Measurements from ENCODE around the gene PXMP2.

- TF ChIP-seq POLR2A (IDR thresholded peaks at IDR 0.05): no peak
- TF ChIP-seq, protein P1, sequence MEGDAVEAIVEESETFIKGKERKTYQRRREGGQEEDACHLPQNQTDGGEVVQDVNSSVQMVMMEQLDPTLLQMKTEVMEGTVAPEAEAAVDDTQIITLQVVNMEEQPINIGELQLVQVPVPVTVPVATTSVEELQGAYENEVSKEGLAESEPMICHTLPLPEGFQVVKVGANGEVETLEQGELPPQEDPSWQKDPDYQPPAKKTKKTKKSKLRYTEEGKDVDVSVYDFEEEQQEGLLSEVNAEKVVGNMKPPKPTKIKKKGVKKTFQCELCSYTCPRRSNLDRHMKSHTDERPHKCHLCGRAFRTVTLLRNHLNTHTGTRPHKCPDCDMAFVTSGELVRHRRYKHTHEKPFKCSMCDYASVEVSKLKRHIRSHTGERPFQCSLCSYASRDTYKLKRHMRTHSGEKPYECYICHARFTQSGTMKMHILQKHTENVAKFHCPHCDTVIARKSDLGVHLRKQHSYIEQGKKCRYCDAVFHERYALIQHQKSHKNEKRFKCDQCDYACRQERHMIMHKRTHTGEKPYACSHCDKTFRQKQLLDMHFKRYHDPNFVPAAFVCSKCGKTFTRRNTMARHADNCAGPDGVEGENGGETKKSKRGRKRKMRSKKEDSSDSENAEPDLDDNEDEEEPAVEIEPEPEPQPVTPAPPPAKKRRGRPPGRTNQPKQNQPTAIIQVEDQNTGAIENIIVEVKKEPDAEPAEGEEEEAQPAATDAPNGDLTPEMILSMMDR (IDR thresholded peaks at IDR 0.05): no peak
Observed at GRCh38 chr12:132659146-132659545, 28.2 kb upstream of the PXMP2 start.

Measured in right lobe of liver (tissue), 4 donors.